Psoas muscle (tissue), 8 donors: ENCODE results near the gene GSG1L. TPM values are rescaled to one million over a fixed set of nuclear protein-coding genes. Genes with fewer than 3 reads are reported as not detected.

ENCODE experiments used
- ATAC-seq, 4 donors: fragments of 200-7000 bp; cut with Tn5 transposase; one replicate each; pipeline ENCODE4 v1.9.1; 2020; ENCODE audit warnings: moderate library complexity in 3 of 4, mild to moderate bottlenecking in 2 of 4
- DNase-seq, 2 donors: peaks; one replicate each; pipeline ENCODE4 v3.0.0-alpha.2; 2020
- H3K27ac ChIP-seq: fragments of 200-600 bp; one replicate; pipeline ENCODE4 v1.8.0; 2022
- H3K27me3 ChIP-seq, 3 donors: fragments of 200-600 bp in 1 of 3; one replicate each; pipeline versions ENCODE4 v1.6.1 to v1.8.0; 2013 to 2022; ENCODE audit warnings: low read length in 2 of 3, mild to moderate bottlenecking in 2 of 3, moderate library complexity in 1 of 3; ENCODE audit not compliant: insufficient read depth in 3 of 3
- H3K36me3 ChIP-seq, 2 donors: fragments of 200-600 bp in 1 of 2; one replicate each; pipeline versions ENCODE4 v1.6.1 to v1.8.0; 2013 to 2022; ENCODE audit warnings: low read depth in 1 of 2, mild to moderate bottlenecking in 1 of 2, moderate library complexity in 1 of 2; ENCODE audit not compliant: insufficient read depth in 1 of 2
- H3K4me1 ChIP-seq: fragments of 200-600 bp; one replicate; pipeline ENCODE4 v1.8.0; 2022
- H3K4me3 ChIP-seq: fragments of 200-600 bp; one replicate; pipeline ENCODE4 v1.8.0; 2022; ENCODE audit warnings: mild to moderate bottlenecking
- H3K9me3 ChIP-seq: fragments of 200-600 bp; one replicate; pipeline ENCODE4 v1.8.0; 2022
- WGBS, 3 donors: extraction: QIAGEN DNeasy Blood & Tissue Kit; methylation state at CpG; one replicate each; pipeline versions ENCODE4 v1.1.6 to v1.1.7; 2013; 5-methylcytosine and 5-hydroxymethylcytosine counted together
- intact Hi-C, 2 donors: fragments of 100-400 bp; cut with DNase I; formaldehyde crosslinking; loops; one replicate each; pipeline versions ENCODE4 v1.11.0 to v1.14.2; 2022
- polyA plus RNA-seq, 3 donors: library from polyadenylated mRNA; stranded (reverse); fragments of 200-250 nt; gene quantifications; one replicate each; pipeline ENCODE4 v1.2.3, GENCODE V29; 2013
- total RNA-seq, 4 donors: library from RNA; stranded (reverse); fragmentation: NEBNext Ultra II Directional in 2 of 4; extraction: Animal tissue kit (Norgen Biotek cat#: 25700) in 2 of 4; gene quantifications; one replicate each; pipeline versions ENCODE4 v1.2.1 to v1.2.4, GENCODE V29; 2021 to 2023
- TF ChIP-seq, protein P1 (sequence below): fragments of 200-600 bp; IDR thresholded peaks from one replicate; pipeline ENCODE4 v1.8.0; 2022; ENCODE audit warnings: antibody characterized with exemption
- donor health status: healthy with polysubstance abuse.
- donor health status: DM: no; HTN: no; CAD: no; lungs with moderate emphysema.
- donor health status: Bipolar disorder and iron deficiency.
- donor health status: healthy.
- donor health status: DM: yes; HTN: yes; CAD: no.
- donor health status: DM: no; HTN: no; CAD: no.
- donor health status: DM: no; HTN: no; CAD: no.
- donor health status: DM: yes; HTN: yes; CAD: no.

The GSG1L gene
- total and polyA plus RNA-seq, 7 donors: 0.04 to 0.17 (median 0.08) TPM; not detected in 2

- no peak for ATAC-seq
- no peaks in the 10 kb centered on the region for H3K4me1 ChIP-seq
- 69 to 76% (median 74%) methylated on average over 7 of the region's 7 CpGs for WGBS, 3 donors
- H3K27ac ChIP-seq: no peak overlapping the region
- no peak overlapping the region for H3K4me3 ChIP-seq
- TF ChIP-seq, protein P1, sequence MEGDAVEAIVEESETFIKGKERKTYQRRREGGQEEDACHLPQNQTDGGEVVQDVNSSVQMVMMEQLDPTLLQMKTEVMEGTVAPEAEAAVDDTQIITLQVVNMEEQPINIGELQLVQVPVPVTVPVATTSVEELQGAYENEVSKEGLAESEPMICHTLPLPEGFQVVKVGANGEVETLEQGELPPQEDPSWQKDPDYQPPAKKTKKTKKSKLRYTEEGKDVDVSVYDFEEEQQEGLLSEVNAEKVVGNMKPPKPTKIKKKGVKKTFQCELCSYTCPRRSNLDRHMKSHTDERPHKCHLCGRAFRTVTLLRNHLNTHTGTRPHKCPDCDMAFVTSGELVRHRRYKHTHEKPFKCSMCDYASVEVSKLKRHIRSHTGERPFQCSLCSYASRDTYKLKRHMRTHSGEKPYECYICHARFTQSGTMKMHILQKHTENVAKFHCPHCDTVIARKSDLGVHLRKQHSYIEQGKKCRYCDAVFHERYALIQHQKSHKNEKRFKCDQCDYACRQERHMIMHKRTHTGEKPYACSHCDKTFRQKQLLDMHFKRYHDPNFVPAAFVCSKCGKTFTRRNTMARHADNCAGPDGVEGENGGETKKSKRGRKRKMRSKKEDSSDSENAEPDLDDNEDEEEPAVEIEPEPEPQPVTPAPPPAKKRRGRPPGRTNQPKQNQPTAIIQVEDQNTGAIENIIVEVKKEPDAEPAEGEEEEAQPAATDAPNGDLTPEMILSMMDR: no peak
- peaks cover 27% of the 10 kb centered on the region for H3K9me3 ChIP-seq
- intact Hi-C loops: no loop called here
- no peaks in the 10 kb centered on the region for H3K36me3 ChIP-seq
- H3K27me3 ChIP-seq: no peaks in the 10 kb centered on the region
- DNase-seq: peak in 1 of 2 donors; percentile 26
Observed at GRCh38 chr16:27860091-27860490, 203.4 kb downstream of the GSG1L start.

- intact Hi-C loops: no loop called here
- Histone ChIP-seq H3K4me1 (no peaks in the 10 kb centered on the region), H3K27ac (no peak overlapping the region), H3K36me3 (no peaks in the 10 kb centered on the region), H3K27me3 (no peaks in the 10 kb centered on the region), H3K9me3 (peaks cover 19% of the 10 kb centered on the region), H3K4me3 (no peak overlapping the region)
- ATAC-seq (no peak), DNase-seq (no peak)
- TF ChIP-seq, protein P1: no peak
- WGBS, 3 donors: 64 to 69% (median 67%) methylated on average over 8 of the region's 8 CpGs
Observed at GRCh38 chr16:27859020-27859419, 204.5 kb downstream of the GSG1L start.

- peaks cover 0 to 6% (median 0%) of the 10 kb centered on the region in 3 donors for H3K27me3 ChIP-seq
- H3K4me3 ChIP-seq: no peak overlapping the region
- DNase-seq (no peak), ATAC-seq (no peak)
- WGBS, 3 donors: 43 to 61% (median 48%) methylated on average over 3 of the region's 3 CpGs
- no peak overlapping the region for H3K27ac ChIP-seq
- H3K36me3 ChIP-seq: no peaks in the 10 kb centered on the region
- no peaks in the 10 kb centered on the region for H3K4me1 ChIP-seq
- TF ChIP-seq, protein P1: no peak
- intact Hi-C loops: no loop called here
- H3K9me3 ChIP-seq: no peaks in the 10 kb centered on the region
Observed at GRCh38 chr16:27853651-27854050, 209.9 kb downstream of the GSG1L start.

DNA sequence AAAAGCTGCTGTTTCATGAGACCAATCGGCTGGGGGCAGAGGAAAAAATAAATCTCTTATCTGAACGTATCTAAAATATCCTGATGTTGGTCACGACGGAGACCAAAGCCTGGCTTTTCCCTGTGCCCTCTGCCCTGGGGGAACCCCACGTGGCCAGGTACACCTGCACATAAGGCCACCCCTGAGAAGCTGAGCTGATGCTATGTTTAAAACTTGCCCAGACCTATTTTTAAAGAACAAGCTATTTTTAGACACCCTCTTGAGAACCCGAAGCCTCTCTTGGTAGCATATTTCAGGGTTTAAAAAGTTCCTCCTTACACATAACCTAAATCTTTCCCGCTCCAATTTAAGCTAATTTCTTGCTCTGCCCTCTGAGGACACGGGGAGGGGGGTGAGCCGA, 210.4 kb downstream of the GSG1L start:
- no peaks in the 10 kb centered on the region for H3K4me1 ChIP-seq
- 55 to 61% (median 60%) methylated on average over 9 of the region's 9 CpGs for WGBS, 3 donors
- H3K9me3 ChIP-seq: no peaks in the 10 kb centered on the region
- H3K36me3 ChIP-seq: no peaks in the 10 kb centered on the region
- intact Hi-C loops: no loop called here
- DNase-seq: no peak
- peaks cover 0 to 6% (median 0%) of the 10 kb centered on the region in 3 donors for H3K27me3 ChIP-seq
- TF ChIP-seq, protein P1: no peak
- no peak for ATAC-seq
- no peak overlapping the region for H3K4me3 ChIP-seq
- H3K27ac ChIP-seq: no peak overlapping the region

- no peaks in the 10 kb centered on the region for H3K36me3 ChIP-seq
- ATAC-seq (no peak), DNase-seq (no peak)
- no peaks in the 10 kb centered on the region for H3K4me1 ChIP-seq
- no peaks in the 10 kb centered on the region for H3K9me3 ChIP-seq
- H3K27ac ChIP-seq: no peak overlapping the region
- H3K4me3 ChIP-seq: no peak overlapping the region
- WGBS, 3 donors: 69 to 76% (median 75%) methylated on average over 13 of the region's 13 CpGs
- intact Hi-C loops: no loop called here
- peaks cover 0 to 6% (median 0%) of the 10 kb centered on the region in 3 donors for H3K27me3 ChIP-seq
- TF ChIP-seq, protein P1: no peak
Observed at GRCh38 chr16:27852681-27853080, 210.8 kb downstream of the GSG1L start.
